Measurements from ENCODE around the gene NINJ1. TPM values are rescaled to one million over a fixed set of nuclear protein-coding genes. Genes with fewer than 3 reads are reported as not detected.

NINJ1 gene
- total RNA-seq, 1 experiment from 2014 or later = 26.7 TPM

GRCh38 chr9:93169444-93169843, 35.4 kb upstream of the NINJ1 start:
- Histone ChIP-seq H3K27ac (ENCODE audit: low read length) (no peak overlapping the region), H3K9me3 (ENCODE audit: control insufficient read depth, insufficient read depth, low read depth, low read length) (no peaks in the 10 kb centered on the region), H3K4me1 (ENCODE audit: control insufficient read depth, insufficient read depth, low read length) (no peaks in the 10 kb centered on the region), H3K27me3 (ENCODE audit: control insufficient read depth, insufficient read depth, low read length) (no peaks in the 10 kb centered on the region), H3K4me3 (ENCODE audit: low read depth in 2 of 2, low read length in 2 of 2) (no peak overlapping the region), H3K36me3 (ENCODE audit: control insufficient read depth, insufficient read depth, low read length) (no peaks in the 10 kb centered on the region)
- ATAC-seq (no peak), DNase-seq (ENCODE audit: low read depth, low spot score) (no peak)
- ChIA-PET POLR2A (no interaction called here), CTCF (no interaction called here)
- intact Hi-C loops (cut with micrococcal nuclease; ENCODE audit: unreplicated experiment) = loop anchor here (10.0 kb wide), 1 partner anchor 395 kb away; no protein-coding TSS in a partner anchor
- TF ChIP-seq, protein P1, sequence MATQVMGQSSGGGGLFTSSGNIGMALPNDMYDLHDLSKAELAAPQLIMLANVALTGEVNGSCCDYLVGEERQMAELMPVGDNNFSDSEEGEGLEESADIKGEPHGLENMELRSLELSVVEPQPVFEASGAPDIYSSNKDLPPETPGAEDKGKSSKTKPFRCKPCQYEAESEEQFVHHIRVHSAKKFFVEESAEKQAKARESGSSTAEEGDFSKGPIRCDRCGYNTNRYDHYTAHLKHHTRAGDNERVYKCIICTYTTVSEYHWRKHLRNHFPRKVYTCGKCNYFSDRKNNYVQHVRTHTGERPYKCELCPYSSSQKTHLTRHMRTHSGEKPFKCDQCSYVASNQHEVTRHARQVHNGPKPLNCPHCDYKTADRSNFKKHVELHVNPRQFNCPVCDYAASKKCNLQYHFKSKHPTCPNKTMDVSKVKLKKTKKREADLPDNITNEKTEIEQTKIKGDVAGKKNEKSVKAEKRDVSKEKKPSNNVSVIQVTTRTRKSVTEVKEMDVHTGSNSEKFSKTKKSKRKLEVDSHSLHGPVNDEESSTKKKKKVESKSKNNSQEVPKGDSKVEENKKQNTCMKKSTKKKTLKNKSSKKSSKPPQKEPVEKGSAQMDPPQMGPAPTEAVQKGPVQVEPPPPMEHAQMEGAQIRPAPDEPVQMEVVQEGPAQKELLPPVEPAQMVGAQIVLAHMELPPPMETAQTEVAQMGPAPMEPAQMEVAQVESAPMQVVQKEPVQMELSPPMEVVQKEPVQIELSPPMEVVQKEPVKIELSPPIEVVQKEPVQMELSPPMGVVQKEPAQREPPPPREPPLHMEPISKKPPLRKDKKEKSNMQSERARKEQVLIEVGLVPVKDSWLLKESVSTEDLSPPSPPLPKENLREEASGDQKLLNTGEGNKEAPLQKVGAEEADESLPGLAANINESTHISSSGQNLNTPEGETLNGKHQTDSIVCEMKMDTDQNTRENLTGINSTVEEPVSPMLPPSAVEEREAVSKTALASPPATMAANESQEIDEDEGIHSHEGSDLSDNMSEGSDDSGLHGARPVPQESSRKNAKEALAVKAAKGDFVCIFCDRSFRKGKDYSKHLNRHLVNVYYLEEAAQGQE (IDR thresholded peaks at IDR 0.05; ENCODE audit: insufficient read depth in 1 of 2, low read depth in 2 of 2, low read length in 1 of 2) = no peak
- TF ChIP-seq SIN3A (IDR thresholded peaks at IDR 0.05; ENCODE audit: borderline replicate concordance, insufficient read depth, low read depth, low read length) (no peak), TCF7L2 (IDR thresholded peaks at IDR 0.05; ENCODE audit: low read depth, low read length) (no peak), POLR2AphosphoS5 (IDR thresholded peaks at IDR 0.05; ENCODE audit: low read depth, low read length) (no peak), CTCF (IDR thresholded peaks at IDR 0.05) (no peak)
- BruUV-seq (replicated peaks) = no TSS peak
- in situ Hi-C loops (cut with HindIII; ENCODE audit: low pct_unique_long_range_greater_than_20kb, low sequenced_read_pairs) = no loop called here

- BruUV-seq (replicated peaks) = no TSS peak
- H3K27me3 ChIP-seq (ENCODE audit: control insufficient read depth, insufficient read depth, low read length) = no peaks in the 10 kb centered on the region
- no peaks in the 10 kb centered on the region for H3K4me1 ChIP-seq (ENCODE audit: control insufficient read depth, insufficient read depth, low read length)
- ChIA-PET POLR2A (no interaction called here), CTCF (no interaction called here)
- H3K36me3 ChIP-seq (ENCODE audit: control insufficient read depth, insufficient read depth, low read length) = no peaks in the 10 kb centered on the region
- intact Hi-C loops (cut with micrococcal nuclease; ENCODE audit: unreplicated experiment) (loop anchor here (10.0 kb wide), 1 partner anchor 396 kb away; no protein-coding TSS in a partner anchor), in situ Hi-C loops (cut with HindIII; ENCODE audit: low pct_unique_long_range_greater_than_20kb, low sequenced_read_pairs) (no loop called here)
- no peaks in the 10 kb centered on the region for H3K9me3 ChIP-seq (ENCODE audit: control insufficient read depth, insufficient read depth, low read depth, low read length)
- H3K27ac ChIP-seq (ENCODE audit: low read length) = no peak overlapping the region
- no peak overlapping the region for H3K4me3 ChIP-seq (ENCODE audit: low read depth in 2 of 2, low read length in 2 of 2)
- ATAC-seq = no peak
- DNase-seq (ENCODE audit: low read depth, low spot score) = no peak
- TF ChIP-seq CTCF (IDR thresholded peaks at IDR 0.05) (no peak), TCF7L2 (IDR thresholded peaks at IDR 0.05; ENCODE audit: low read depth, low read length) (no peak), POLR2AphosphoS5 (IDR thresholded peaks at IDR 0.05; ENCODE audit: low read depth, low read length) (no peak), SIN3A (IDR thresholded peaks at IDR 0.05; ENCODE audit: borderline replicate concordance, insufficient read depth, low read depth, low read length) (no peak)
- TF ChIP-seq, protein P1 (IDR thresholded peaks at IDR 0.05; ENCODE audit: insufficient read depth in 1 of 2, low read depth in 2 of 2, low read length in 1 of 2) = no peak
These were observed 34.5 kb upstream of the NINJ1 start for GRCh38 chr9:93168581-93168980.
